ENCODE data around the gene SLC7A1.

The SLC7A1 gene

GRCh38 chr13:29459813-29460355 lies 135.6 kb downstream of the SLC7A1 start:
- DNase-seq (ENCODE audit: low read depth), result no peak
- TF ChIP-seq CTCF (IDR thresholded peaks at IDR 0.05; ENCODE audit: low read depth, low read length, missing control alignments), result no peak
- H3K4me3 ChIP-seq (ENCODE audit: low read depth, low read length), result no peak overlapping the region

Measured in GM12864 (cell line).